HG03432 (cell line): ENCODE data around the gene NSD1.

Experiments
- ATAC-seq: cut with Tn5 transposase; IDR thresholded peaks from one replicate; pipeline ENCODE4 v1.9.1; 2021; ENCODE audit warnings: mild to moderate bottlenecking, moderate library complexity; ENCODE audit not compliant: unreplicated experiment

NSD1 gene

GRCh38 chr5:177271113-177271512 lies 137.5 kb downstream of the NSD1 start:
- ATAC-seq: no peak

GRCh38 chr5:177275883-177276282 lies 142.3 kb downstream of the NSD1 start:
- ATAC-seq: no peak

GRCh38 chr5:177276886-177277285 lies 143.3 kb downstream of the NSD1 start:
- no peak for ATAC-seq

GRCh38 chr5:177288191-177288590 lies 154.6 kb downstream of the NSD1 start:
- ATAC-seq: no peak

GRCh38 chr5:177290816-177291596 lies 157.4 kb downstream of the NSD1 start:
- ATAC-seq: no peak

- ATAC-seq: no peak
Measured at GRCh38 chr5:177291735-177292134, 158.2 kb downstream of the NSD1 start.

GRCh38 chr5:177293819-177294581 lies 160.4 kb downstream of the NSD1 start:
- no peak for ATAC-seq

- ATAC-seq: no peak
Measured at GRCh38 chr5:177294632-177295031, 161.1 kb downstream of the NSD1 start.

GRCh38 chr5:177295924-177296323 lies 162.4 kb downstream of the NSD1 start:
- ATAC-seq: no peak

GRCh38 chr5:177296581-177296980 lies 163.0 kb downstream of the NSD1 start:
- no peak for ATAC-seq

- no peak for ATAC-seq
Measured at GRCh38 chr5:177297922-177298321, 164.3 kb downstream of the NSD1 start.

GRCh38 chr5:177299697-177300096 lies 166.1 kb downstream of the NSD1 start:
- no peak for ATAC-seq

GRCh38 chr5:177300236-177300880 lies 166.8 kb downstream of the NSD1 start:
- ATAC-seq: peak; percentile 36

GRCh38 chr5:177300951-177301350 lies 167.4 kb downstream of the NSD1 start:
- no peak for ATAC-seq

GRCh38 chr5:177301503-177302165 lies 168.1 kb downstream of the NSD1 start:
- no peak for ATAC-seq

- no peak for ATAC-seq
Measured at GRCh38 chr5:177302354-177303110, 169.0 kb downstream of the NSD1 start.

GRCh38 chr5:177303121-177303924 lies 169.8 kb downstream of the NSD1 start, which contains the start of the genes PRELID1 and RAB24:
Gene PRELID1, plus strand, starts transcription at chr5:177303799. Its CDS starts 187 bp downstream, at chr5:177303986.
Gene RAB24, minus strand, starts transcription at chr5:177303719. Its CDS starts 431 bp downstream, at chr5:177303288.
- peak; percentile 78 for ATAC-seq

- ATAC-seq: no peak
Measured at GRCh38 chr5:177303925-177304391, 170.4 kb downstream of the NSD1 start.

GRCh38 chr5:177304392-177305119 lies 171.0 kb downstream of the NSD1 start:
- no peak for ATAC-seq
